Suppressor macrophage treated with lipopolysaccharide for 4 hours (primary cell): ENCODE results near the gene FOXJ2.
"Not testable (repeated sequence)": the region's sequence is repeated elsewhere in the genome, so short reads cannot be mapped to it uniquely, and the experiment has no call there.

Source experiments
- DNase-seq: peaks from one replicate; pipeline ENCODE4 v3.0.0-alpha.2; 2020

FOXJ2 gene

DNA sequence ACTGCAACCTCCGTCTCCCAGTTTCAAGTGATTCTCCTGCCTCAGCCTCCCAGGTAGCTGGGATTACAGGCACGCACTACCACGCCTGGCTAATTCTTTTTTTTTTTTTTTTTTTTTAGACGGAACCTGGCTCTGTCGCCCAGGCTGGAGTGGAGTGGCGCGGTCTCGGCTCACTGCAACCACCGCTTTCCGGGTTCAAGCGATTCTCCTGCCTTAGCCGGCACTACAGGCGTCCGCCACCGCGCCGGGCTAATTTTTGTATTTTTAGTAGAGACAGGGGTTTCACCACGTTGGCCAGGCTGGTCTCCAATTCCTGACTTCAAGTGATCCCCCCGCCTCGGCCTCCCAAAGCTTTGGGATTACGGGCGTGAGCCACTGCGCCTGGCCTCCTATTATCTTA, 1.5 kb upstream of the FOXJ2 start:
- not testable (repeated sequence) for DNase-seq

DNA sequence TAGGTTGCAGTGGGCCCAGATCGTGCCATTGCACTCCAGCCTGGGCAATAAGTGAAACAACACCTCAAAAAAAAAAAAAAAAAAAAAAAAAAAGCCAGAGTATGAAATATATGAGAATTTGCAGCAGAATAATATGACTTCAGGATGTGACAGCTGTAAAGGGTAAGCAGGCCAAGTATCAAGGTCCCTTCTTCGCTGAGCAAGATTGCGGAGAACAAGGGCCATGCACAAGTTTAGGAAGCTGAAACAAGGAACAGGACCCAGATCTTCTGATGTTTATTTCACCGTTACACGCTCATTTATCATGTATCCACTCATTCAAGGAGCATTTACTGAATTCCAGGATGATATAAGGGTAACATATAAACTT, 659 bp upstream of the FOXJ2 start:
- peak; percentile 9 for DNase-seq

DNA sequence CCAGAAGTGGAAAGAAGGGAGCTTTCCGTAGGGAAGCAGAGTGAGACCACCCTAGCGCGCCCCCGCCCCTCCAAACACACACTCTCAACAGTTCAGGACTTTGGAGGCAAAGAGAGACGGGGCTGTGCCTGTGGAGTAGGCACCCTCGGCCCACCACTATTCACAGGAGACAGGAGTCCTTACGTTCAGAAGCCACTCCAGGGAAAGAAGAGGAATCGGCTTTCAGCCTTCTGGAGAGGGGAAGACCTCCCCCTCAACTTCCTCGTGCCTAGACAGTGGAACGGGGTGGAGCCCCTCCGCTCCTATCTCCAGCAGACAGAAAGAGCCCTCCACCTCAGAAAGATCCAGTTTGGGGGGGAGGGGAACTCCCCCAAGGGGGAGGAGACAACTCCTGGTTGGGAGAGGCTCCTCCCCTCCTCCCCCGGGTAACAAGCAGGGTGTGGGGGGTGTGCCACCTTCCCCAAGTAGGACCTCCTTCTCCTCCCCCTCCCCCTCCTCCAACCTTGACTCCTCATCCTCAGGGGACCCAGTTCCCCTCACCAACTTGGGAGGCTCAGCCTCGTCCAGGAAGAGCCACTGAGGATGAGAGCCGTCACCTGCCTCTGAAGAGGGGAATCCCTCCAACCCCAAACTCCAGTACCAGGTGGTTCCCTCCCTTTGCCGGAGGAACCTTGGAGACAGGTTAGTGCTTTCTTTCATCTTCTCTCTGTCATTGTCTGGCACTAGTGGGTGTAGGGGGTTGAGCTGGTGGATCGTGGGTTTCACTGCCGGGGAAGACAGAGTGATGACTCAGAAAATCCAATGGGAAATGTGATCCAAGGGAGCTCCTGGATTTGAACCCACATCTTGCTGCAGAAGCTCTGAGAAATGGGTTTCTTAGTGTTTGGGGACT, 883 bp downstream of the FOXJ2 start:
- DNase-seq: peak; percentile 11

DNA sequence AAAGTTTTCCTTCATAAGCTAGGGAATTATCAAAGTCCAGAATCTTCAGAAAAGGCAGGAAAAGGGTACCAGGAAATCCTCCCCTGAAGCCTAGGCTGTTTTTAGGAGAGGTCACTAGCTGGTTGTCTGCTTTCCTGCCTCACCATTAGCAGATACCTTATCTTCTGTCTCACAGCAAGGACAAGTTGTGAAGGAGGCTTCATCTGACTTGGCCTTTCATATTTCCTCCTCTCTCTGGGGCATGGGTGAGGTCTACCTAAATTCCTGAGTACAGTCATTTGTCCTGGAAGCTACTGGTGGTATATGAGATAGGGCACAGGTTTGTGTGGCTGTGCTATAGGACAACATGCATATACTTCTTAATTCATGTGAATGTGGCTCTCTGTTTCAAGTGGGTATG, 2.3 kb downstream of the FOXJ2 start:
- no peak for DNase-seq

DNA sequence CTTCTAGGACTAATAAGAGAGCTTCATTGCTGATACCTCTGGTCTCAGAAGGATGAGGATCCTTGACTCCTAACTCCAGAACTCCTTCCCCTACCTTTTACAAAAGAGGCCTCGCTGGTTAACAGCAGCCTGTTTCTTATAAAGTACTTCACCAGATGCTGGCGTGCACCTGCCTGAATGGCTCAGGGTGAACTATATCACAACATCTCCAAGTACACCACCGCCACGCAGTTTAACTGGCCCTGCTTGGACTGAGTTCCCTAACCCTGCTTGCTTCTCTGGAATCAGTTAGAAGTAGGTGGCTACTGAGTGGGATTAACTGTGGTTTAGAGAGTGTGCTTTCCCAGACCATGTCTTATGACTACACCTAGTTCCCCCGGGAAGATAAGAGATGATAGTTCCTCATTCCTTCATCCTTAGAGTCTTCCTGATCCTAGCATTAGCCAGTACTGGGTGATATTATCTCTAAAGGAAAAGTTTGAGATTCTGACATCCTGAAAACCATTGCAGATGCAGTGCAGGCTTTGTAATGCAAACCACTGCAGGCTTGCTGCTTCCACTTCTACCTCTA, 3.0 kb downstream of the FOXJ2 start:
- no peak for DNase-seq

DNA sequence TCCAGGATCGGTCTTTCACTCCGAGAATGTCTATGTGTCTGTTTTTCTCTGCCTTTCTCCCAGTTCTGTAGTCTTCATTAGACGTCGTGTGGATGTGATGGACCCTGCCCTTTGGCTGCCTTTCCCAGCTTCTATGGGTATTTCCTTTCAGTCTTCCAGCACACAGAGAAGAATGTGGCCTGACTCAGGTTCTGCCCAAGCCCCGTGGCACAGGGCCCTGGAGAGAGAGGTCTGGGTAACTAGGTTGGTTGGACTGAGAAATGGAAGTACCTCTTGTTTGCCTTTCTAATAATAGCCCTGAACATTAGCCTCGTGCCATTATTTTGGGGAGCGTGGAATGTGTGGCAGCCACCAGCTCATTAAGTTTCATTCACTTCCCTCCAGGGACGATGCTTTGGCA, 3.8 kb downstream of the FOXJ2 start:
- DNase-seq: no peak

DNA sequence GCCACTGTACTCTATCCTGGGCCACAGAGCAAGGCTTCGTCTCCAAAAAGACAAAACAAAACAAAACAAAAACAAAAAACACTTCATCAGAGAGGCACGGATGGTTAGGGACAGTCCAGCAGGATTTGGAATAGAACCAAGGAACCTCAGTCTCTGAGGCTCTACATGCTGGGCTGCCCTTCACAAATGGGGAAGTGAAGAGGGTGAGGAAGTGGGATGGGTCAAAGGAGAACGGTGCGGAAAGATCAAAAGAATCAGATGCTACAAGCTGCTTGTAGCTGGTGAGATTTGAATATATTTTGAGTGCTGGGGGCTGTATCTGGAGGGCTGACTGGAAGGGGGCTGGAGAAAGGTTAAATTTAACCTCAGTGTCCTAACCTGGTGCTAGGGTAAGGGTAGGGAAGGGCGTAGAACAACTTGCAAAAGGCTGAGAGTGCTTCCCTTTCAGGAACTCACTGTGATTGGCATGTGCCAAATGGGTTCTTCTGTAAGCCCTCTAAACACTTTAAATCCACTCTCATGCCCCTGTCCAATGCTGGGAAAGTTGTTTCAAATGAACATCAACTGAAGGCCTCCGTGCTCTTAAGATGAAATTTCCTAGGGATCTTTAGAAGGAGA, 4.6 kb downstream of the FOXJ2 start:
- peak; percentile 76 for DNase-seq

DNA sequence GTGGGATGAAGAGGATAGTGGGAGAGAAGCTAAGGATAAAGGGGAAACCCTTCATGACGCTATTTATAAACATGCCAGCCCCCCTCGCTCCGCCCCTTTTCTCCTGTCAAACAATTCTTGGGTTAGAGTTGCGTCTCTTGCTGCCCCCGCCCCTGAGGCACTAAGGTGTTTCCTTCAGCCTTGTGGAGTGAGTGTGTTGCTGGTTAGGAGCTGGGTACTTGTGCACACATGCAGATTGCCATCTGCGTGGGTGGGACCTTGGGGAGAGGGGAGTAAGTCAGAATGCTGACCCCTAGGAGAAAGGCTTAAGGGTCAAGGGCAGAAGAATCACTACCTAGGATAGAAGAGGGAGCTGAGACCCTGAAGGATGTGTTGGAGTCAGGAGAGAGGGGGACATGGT, 5.4 kb downstream of the FOXJ2 start:
- DNase-seq: no peak

DNA sequence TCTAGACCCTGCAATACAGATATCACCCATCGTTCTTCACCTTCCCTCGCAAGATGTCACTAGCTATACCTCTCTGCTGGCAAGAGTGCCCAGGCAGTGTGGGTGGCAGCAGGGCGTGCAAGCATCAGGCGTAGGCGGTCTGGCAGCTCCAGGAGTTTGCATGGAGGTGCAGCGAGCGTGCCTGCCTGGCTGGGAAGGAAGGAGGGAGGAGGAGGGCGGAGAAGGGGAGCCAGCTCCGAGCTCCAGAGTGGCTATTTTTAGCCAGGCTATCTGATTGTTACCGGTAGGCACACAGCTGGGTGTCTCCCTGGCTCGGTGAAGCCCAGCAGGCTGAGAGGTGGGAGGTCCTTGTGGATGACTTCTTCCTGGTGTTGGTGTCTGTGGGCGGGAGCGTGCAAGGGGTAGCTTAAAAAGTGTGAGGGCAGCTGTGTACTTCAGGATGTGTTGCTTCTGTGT, 6.2 kb downstream of the FOXJ2 start:
- peak; percentile 6 for DNase-seq

DNA sequence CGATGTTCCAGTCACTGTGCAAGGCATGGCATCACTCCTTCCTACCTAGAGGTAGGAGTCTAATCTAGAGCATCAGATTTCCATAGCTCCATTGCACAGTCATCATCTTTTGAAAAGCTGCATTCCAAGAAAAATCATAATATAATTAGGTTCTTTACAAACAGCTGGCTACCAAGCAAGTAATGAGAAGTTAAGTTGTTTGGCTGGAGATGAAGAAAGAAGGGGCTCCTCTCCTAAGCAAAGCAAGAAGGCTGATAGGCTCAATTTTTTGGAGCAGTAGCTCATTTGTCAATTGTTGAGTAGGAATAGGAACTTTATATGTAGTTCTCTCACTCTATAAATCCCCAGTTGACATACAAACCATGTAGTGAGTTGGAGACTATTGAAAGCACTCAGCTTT, 8.3 kb downstream of the FOXJ2 start:
- no peak for DNase-seq

DNA sequence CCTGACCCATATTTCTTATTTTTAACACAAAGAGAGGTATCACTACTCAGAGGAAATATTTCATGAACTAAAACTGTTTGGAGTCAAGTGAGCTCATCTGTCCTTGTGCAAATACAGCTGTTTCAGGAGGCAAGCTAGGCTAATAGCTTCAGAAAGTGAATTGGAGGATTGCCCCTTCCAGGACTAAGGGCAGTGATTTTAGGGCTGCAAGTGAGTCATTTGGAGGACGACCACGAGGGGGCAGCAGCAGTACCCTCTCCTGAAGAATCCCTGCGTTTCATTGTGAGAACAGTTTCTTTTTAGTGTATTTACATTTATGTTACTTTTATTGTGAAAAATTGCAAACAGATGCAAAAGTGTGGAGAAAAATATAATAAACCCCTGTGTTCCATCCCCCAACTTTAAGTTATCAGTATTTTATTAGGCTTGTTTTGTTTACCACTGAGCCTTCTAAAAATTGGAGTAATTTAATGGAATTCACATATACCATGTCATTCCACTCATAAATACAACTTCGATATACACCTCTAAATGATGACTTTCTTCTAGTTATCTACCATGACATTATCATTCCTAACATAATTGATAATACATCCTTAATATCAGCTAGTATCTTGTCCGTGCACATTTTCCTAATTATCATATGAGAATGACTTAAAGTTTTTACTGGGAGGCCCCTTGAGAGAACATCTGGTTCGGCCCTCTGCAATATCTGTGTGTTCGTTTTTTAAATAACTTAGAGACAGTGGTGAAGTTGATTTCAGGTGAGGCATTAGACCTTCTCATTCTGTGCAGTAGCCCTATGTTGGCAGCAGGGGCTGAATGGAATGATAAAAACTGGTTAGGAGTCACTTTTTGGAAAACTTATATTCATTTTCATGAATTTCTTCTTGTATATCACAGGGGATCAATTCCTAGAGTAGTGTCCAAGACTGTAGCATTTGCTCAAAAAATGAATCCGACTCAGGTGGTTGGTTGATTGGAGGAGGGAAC, 13.7 kb downstream of the FOXJ2 start:
- DNase-seq: peak; percentile 89

DNA sequence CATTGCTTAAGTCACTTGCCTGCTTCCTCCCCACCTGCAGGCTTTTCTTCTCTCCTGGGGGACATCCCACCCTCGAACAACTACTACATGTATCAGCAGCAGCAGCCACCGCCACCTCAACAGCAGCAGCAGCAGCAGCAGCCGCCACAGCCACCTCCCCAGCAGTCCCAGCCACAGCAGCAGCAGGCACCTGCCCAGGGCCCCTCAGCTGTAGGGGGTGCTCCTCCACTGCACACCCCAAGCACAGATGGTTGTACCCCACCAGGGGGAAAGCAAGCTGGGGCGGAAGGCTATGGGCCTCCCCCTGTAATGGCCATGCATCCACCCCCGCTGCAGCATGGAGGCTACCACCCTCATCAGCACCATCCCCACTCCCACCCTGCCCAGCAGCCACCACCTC, 15.3 kb downstream of the FOXJ2 start:
- DNase-seq: no peak

DNA sequence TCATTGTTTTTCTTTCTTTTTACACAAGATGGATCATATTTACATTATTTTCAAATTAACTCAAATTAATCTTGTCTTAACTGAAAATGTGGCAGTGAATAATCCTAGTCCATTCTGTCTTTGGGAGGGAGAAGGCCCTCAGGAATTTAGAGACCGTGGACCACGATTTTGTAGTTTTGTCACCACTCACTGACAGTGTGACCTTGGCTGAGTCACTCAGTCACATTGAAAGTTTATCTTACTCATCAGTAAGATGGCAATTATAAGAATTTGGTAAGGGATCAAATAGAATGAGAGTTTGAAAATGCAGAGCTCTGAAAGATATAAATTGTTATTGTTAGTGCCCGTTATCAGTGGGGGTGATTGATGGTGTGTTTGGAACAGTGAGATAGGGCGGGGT, 16.4 kb downstream of the FOXJ2 start:
- DNase-seq: peak; percentile 36

DNA sequence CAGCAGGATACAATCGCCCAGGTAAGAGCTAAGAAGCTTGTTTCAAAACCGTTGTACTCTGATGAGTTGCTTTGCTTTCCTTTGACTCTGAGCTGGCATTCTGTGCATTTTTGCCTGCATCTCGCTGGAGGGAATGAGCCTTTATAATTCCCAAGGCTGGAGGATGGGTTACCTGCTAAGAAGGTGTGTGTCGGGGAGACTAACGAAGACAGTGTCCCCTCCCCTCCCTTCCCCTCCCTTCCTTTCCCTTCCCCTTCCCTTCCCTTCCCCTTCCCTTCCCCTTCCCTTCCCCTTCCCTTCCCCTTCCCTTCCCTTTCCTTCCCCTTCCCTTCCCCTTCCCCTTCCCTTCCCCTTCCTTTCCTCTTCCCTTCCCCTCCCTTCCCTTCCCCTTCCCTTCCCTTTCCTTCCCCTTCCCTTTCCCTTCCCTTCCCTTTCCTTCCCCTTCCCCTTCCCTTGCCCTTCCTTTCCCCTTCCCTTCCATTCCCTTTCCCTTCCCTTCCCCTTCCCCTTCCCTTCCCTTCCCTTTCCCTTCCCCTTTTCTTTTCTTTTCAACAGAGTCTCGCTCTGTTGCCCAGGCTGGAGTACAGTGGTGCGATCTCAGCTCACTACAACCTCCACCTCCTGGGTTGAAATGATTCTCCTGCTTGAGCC, 18.2 kb downstream of the FOXJ2 start:
- DNase-seq: no peak

DNA sequence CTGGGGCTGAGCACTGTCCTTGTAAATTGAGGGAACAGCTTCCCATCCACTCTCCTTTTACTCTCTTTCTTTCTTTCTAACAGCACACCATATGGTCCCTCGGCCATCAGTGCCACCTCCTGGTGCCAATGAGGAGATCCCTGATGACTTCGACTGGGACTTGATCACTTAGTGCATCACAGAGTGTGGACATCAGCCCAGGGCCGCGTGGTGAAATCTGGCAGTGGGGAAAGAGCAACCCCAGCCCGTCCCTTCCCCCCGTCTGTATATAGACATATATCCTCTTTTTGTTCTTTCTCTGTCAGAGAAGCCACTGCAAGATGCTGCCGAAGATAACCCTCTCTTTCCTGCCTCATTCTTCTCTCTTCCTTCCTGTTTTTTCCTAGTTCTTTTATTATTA, 20.2 kb downstream of the FOXJ2 start:
- peak; percentile 87 for DNase-seq

DNA sequence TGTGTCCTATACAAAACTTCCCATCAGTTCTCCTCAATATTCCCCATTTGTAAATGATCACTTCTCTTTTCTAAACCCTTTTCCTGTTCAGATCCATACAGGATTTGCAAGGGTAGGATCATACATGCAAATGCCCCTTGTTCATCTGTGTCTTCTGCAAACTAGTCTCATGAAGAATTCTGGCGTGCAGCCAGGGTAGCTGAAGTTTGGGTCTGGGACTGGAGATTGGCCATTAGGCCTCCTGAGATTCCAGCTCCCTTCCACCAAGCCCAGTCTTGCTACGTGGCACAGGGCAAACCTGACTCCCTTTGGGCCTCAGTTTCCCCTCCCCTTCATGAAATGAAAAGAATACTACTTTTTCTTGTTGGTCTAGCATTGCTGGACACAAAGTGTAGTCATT, 22.3 kb downstream of the FOXJ2 start:
- peak; percentile 54 for DNase-seq

DNA sequence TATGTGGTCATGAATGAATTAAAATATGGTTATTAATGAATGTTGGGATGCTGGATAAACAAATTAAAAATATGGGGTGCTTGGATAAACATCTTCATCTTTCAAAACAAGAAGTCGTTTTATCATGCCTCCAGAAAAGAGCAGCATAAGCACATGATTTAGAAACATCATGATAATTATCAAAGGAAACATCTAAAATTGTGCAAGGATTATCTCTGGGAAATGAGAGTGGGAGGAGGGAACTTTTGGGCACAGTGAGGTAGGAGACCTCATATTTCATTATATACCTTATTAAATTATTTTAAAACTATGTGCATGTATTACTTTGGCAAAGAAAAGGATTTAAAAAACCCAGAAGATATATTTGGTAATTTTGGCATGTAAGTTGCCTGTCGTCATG, 24.8 kb downstream of the FOXJ2 start:
- no peak for DNase-seq

DNA sequence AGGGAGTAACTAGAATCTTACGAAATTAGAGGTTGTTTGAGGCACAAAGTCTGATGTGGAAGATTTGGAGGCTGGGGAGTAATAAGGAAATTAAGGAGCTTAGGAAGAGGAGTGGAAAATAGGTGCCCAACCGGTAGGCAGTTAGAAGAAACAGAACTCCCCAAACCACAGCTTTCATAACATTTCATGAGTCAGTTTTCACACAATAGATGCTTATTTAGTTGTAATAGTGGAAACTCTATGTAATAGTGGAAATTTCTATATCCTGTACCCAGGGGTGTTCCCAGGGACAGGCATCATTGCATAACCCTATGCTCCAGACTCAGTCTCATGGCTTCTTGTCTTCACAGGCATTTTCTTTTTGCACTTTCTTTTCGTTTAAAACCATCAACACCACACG, 25.3 kb downstream of the FOXJ2 start:
- peak; percentile 96 for DNase-seq

DNA sequence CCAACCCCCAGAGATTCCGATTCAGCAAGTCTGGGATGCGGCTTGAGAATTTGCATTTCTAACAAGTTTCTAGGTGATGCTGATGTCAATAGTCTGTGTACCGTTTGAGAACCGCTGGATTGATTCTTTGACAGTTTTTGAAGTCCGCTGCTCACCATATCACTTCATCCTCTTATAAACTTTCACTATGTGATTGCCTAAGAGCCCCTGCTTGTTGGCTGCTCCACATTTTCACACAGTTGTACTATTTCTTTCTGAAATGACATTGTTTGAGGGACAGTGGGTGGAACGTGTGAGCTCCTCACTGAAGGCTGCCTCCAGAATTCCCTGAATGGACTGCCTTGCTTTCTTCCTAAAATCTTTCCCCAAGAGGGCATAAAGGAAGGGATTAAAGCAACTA, 26.0 kb downstream of the FOXJ2 start:
- DNase-seq: peak; percentile 48

DNA sequence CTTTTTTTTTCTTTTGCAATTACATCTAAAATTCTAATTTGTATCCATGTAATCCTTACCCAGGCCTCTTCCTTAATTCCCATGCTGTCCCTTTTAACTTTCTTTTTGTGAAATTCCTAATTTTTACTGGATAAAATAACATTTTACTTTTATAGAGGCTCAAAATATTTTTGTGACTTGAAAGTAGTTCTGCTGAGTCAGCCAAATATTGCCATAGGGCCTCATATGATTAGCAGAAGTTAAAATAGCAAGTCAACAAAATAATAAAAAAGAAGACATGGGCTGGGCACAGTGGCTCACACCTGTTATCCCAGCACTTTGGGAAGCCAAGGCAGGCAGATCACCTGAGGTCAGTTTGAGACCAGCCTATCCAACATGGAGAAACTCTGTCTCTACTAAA, 31.6 kb downstream of the FOXJ2 start:
- no peak for DNase-seq

DNA sequence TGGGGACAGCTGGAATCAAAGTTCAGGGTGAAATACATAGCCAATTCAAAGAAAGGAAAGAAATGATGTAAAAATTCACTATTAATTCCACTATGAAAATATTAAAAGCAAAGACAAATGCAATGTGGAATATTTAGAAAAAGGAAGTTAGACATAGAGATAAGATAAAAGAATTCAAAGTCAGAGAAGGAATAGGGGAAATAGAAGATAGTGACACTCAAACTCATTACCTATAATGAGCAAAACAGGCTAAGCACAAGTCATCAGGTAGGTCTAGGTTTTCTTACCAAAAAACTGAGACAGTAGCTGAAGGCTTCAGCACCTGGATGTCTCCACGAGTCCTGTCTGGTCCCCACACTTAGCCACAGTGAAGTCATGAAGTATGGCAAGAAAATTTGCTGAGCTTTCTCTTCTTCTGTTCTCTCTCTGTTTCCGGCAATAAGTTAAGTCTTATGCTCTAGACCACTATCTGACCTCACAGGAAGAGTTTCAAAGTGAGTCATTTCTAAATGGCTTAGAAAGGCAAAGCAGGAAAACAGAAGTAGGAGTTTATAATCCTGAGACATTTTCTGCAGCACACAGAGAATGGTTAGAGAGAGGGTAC, 33.6 kb downstream of the FOXJ2 start, which contains the start of gene C3AR1:
Gene C3AR1, minus strand, starts transcription at position 369 of the 604 bp plus-strand sequence. CDS start 6,174 bp downstream, outside the sequence.
- peak; percentile 90 for DNase-seq

DNA sequence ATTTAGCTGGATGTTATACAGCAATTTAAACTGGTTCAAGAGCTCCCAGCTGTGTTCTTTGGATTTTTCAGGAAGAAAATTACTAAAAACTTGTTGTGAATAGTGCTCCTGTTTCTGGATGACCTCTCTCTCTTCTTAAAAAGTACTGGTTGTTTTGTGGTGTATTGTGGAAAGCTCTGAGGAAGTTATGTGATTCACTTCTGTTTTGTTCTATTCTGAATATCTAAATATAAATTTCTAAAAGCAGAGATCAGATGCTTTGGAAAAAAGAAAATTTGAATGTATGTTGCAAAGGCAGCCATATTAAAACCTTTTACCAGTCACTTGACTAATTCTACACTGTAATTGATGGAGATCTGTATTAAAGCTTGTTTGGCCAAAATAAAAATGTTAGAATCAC, 37.1 kb downstream of the FOXJ2 start:
- no peak for DNase-seq
